Posterior cingulate gyrus (tissue), 11 donors: Measurements from ENCODE around the gene OOSP4B.
A peak's percentile ranks its signal among the peaks of the same experiment; 100 is the strongest.
"Not testable (repeated sequence)": the region's sequence is repeated elsewhere in the genome, so short reads cannot be mapped to it uniquely, and the experiment has no call there.

Experiments used
- DNase-seq, 10 donors: peaks; one replicate each; pipeline versions ENCODE4 v3.0.0 to v3.0.0-alpha.2; 2020 to 2021; ENCODE audit warnings: mixed read lengths in 3 of 10
- intact Hi-C: fragments of 100-400 bp; cut with DNase I; formaldehyde crosslinking; loops from one replicate; pipeline ENCODE4 v1.15.1; 2023

OOSP4B gene

GRCh38 chr11:60016881-60017280, at the start of gene OOSP4B:
Gene OOSP4B, plus strand, starts transcription at chr11:60017181.
- intact Hi-C loops: no loop called here

GRCh38 chr11:59967677-59968394, 49.1 kb upstream of the OOSP4B start:
- intact Hi-C loops: no loop called here
- no peak for DNase-seq

More at GRCh38 chr11:60016881-60017280, at the start of gene OOSP4B:
- DNase-seq: no peak

GRCh38 chr11:59968395-59968783, 48.6 kb upstream of the OOSP4B start:
- no peak for DNase-seq
- intact Hi-C loops: no loop called here

GRCh38 chr11:59973097-59973496, 43.9 kb upstream of the OOSP4B start:
- DNase-seq: no peak
- intact Hi-C loops: no loop called here

GRCh38 chr11:59981106-59981770, 35.7 kb upstream of the OOSP4B start:
- intact Hi-C loops: no loop called here
- no peak for DNase-seq

GRCh38 chr11:59982037-59982436, 34.9 kb upstream of the OOSP4B start:
- intact Hi-C loops, DNase-seq: not testable (repeated sequence)

GRCh38 chr11:59983212-59983611, 33.8 kb upstream of the OOSP4B start:
- no peak for DNase-seq
- intact Hi-C loops: no loop called here

GRCh38 chr11:59984368-59984767, 32.6 kb upstream of the OOSP4B start:
- DNase-seq: no peak
- intact Hi-C loops: no loop called here

GRCh38 chr11:59990421-59990820, 26.6 kb upstream of the OOSP4B start:
- intact Hi-C loops: no loop called here
- no peak for DNase-seq

GRCh38 chr11:59992425-59992824, 24.6 kb upstream of the OOSP4B start:
- no peak for DNase-seq
- intact Hi-C loops: no loop called here

GRCh38 chr11:59997800-59998199, 19.2 kb upstream of the OOSP4B start:
- intact Hi-C loops: no loop called here
- DNase-seq: no peak

- DNase-seq: no peak
- intact Hi-C loops: no loop called here
These were observed 17.3 kb upstream of the OOSP4B start for GRCh38 chr11:59999691-60000090.

- DNase-seq: no peak
- intact Hi-C loops: no loop called here
These were observed 13.3 kb upstream of the OOSP4B start for GRCh38 chr11:60003729-60004128.

- intact Hi-C loops: no loop called here
- no peak for DNase-seq
These were observed 11.6 kb upstream of the OOSP4B start for GRCh38 chr11:60005360-60005759.

GRCh38 chr11:60018058-60018457, 1.1 kb downstream of the OOSP4B start:
- intact Hi-C loops: no loop called here
- DNase-seq: no peak

- DNase-seq: peak in 1 of 10 donors; percentile 46
- intact Hi-C loops: not testable (repeated sequence)
These were observed 3.4 kb downstream of the OOSP4B start for GRCh38 chr11:60020376-60020775.

- intact Hi-C loops: no loop called here
- DNase-seq: no peak
These were observed 12.1 kb downstream of the OOSP4B start for GRCh38 chr11:60029015-60029632.

- intact Hi-C loops: no loop called here
- no peak for DNase-seq
These were observed 23.1 kb downstream of the OOSP4B start, which contains the start of gene OOSP2 for GRCh38 chr11:60040109-60040508. Gene OOSP2, plus strand, starts transcription at chr11:60040409. Its CDS starts 51 bp downstream, at chr11:60040460.

GRCh38 chr11:60050422-60050821, 33.4 kb downstream of the OOSP4B start:
- intact Hi-C loops, DNase-seq: not testable (repeated sequence)

GRCh38 chr11:60050839-60051238, 33.9 kb downstream of the OOSP4B start:
- intact Hi-C loops, DNase-seq: not testable (repeated sequence)

GRCh38 chr11:60056349-60056969, 39.5 kb downstream of the OOSP4B start, which contains the start of gene MS4A3:
Gene MS4A3, plus strand, starts transcription at chr11:60056665. Its CDS starts 4,496 bp downstream, at chr11:60061161.
- no peak for DNase-seq
- intact Hi-C loops: no loop called here
